NCI-H1092 treated with DMSO at 0.1 percent for 48 hours (cell line): Measurements from ENCODE around the gene CREB3L1.

ENCODE experiments used
- DNase-seq: peaks from one replicate; lab custom pipeline; 2025; lab: John Stamatoyannopoulos, UW

Gene CREB3L1

GRCh38 chr11:46346886-46347636 is 69.6 kb downstream of the CREB3L1 start, which contains the start of gene DGKZ:
DGKZ (plus strand) TSS chr11:46347463; CDS start chr11:46347660, 197 bp downstream.
- DNase-seq = peak; percentile 75

DNA sequence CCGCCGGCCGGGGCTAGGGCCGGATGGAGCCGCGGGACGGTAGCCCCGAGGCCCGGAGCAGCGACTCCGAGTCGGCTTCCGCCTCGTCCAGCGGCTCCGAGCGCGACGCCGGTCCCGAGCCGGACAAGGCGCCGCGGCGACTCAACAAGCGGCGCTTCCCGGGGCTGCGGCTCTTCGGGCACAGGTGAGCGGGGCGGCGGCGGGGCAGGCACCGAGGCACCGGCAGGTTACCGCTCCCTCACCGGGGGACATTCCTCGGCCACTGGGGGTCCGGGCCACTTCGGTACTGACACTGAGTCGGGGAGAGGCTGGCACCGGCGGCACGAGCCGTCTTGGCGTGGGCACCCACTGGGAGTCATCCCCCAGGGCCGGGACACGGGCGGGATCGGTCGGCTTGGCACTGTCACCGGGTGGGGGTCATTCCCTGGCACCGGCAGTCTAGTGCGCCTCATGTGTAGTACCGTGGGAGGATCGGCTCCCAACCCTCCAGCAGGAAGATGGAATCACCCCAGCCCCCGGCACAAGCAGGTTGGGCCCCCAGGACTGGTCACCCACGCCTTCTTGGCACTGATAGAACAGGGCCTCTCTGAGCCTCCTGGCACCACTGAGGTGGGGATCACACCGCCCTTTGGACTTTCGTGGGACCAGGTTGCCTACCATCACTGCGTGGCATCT is 70.3 kb downstream of the CREB3L1 start:
- DNase-seq = no peak

- no peak for DNase-seq
These were observed 71.3 kb downstream of the CREB3L1 start for GRCh38 chr11:46348566-46349401.

DNA sequence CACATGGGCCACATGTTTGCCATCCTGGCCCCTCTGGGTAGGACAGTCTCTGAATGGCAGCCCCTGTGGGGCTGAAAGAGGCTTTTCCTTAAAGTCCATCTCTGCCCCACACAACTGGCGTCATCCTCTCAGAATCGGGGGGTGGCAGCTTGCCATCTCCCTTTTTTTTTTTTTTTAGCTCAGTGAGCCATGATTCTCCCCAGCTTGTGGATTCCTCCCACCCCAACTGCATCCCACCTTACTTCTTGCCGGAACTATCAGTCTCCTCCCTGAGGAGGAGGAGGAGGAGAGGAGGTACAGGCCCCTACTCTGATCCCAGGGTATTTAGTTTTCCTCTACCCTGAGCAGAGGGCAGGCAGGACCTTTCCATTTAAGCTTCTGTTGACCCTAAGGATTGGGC is 73.2 kb downstream of the CREB3L1 start:
- DNase-seq = no peak

DNA sequence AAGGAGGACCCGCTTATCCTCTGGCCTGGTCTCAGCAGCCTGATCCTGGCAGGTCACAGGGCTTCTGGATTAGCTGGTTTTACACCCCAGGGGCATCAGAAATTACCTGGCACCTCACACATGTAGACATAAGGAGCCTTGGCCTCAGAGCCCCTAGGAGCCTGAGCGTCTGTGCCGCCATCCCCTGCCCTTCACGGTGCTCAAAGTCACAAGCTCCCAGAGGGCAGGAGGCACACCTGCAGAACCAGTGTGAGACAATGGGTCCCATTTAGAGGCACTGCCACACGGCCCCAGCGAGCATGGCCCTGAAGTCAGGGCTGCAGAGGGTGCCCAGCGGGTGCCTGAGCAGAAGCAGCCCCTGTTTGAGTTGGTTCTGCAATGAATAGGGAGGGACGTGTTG is 73.7 kb downstream of the CREB3L1 start:
- no peak for DNase-seq

- DNase-seq = no peak
These were observed 74.1 kb downstream of the CREB3L1 start for GRCh38 chr11:46351606-46352005.

DNA sequence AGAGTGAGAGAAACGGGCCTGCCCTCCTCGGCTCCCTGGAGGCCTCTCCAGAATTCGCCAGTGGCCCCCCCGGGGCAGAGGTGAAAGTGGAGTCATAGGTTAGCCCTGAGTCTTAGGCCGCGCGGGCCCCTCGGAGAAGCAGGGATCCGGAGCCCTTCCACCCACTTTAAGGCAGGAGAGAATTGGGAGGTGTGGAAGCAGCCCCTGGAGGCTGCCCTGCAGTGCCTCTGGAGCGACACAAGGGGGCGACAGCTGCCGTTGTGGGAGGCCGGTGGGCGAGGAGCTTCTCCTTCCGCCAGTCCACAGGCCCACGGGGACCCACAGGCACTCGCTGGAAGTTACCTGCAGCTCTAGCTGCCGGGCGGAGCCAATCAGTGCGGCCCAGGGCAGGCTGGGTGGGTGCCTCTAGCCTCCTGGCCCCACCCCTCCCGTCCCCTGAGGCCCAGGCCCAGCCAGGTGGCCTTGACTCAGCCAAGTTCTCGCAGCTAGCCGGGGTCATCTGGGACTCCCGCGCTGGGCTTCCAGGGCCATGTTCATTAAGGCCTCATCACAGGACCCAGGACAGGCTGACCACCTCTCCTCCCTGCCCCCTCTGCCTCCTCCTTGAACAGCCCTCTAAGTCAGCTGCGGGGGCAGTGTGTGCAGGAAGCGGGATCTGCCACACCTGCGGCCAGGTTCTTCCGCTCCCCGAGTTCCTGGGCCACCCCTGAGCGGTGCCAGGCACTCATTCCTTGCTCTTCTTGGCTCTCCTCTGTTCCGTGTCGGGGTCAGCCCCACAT is 74.8 kb downstream of the CREB3L1 start:
- DNase-seq = no peak

- DNase-seq = no peak
These were observed 76.2 kb downstream of the CREB3L1 start for GRCh38 chr11:46353698-46354097.

DNA sequence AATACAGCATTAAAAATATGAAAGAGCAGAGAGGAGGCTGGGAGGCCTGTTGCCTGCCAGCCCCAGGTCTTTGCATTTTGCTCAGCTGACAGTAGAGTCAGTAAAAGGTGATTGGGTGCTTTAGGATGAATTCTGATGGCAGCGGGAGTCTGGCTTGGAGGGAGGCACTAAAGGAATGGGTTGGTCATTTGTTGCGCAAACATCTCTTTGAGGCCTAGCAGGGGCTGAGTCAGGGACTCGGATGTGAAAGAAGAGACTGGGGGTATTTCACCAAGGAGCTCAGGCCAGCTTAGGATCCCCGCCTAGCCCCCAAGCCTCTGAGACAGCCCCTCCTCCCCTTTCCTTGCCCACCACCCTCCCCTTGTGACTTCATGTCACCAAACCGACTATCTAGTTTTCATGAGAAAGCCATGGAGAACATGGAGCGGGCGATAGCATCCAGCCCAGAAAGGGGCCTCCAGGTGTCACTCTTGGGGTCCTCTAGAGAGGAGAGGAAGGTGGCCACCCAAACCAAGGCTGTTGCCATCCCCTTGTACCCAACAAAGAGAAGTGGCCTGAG is 79.5 kb downstream of the CREB3L1 start:
- DNase-seq = no peak

- no peak for DNase-seq
These were observed 80.0 kb downstream of the CREB3L1 start for GRCh38 chr11:46357483-46357936.

- no peak for DNase-seq
These were observed 82.5 kb downstream of the CREB3L1 start for GRCh38 chr11:46359953-46360352.

DNA sequence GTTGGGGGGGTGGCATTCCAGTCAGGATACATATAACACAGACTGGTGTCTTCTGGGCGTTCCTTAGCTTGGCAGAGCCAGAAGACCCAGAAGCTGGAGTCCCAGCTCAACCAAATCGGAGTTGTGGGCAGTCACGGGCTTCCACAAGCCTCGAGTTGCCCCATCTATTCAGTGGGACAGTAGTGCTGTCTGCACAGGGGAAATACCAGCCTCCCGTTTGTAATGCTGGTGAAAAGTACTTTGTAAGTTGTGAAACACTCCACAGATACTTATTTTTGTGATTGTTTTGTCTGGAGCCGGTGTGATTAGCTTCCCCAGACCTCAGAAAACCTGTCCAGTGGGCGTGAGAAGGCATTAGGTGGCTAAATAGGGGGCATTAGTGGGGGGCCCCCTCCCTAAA is 83.4 kb downstream of the CREB3L1 start:
- no peak for DNase-seq

DNA sequence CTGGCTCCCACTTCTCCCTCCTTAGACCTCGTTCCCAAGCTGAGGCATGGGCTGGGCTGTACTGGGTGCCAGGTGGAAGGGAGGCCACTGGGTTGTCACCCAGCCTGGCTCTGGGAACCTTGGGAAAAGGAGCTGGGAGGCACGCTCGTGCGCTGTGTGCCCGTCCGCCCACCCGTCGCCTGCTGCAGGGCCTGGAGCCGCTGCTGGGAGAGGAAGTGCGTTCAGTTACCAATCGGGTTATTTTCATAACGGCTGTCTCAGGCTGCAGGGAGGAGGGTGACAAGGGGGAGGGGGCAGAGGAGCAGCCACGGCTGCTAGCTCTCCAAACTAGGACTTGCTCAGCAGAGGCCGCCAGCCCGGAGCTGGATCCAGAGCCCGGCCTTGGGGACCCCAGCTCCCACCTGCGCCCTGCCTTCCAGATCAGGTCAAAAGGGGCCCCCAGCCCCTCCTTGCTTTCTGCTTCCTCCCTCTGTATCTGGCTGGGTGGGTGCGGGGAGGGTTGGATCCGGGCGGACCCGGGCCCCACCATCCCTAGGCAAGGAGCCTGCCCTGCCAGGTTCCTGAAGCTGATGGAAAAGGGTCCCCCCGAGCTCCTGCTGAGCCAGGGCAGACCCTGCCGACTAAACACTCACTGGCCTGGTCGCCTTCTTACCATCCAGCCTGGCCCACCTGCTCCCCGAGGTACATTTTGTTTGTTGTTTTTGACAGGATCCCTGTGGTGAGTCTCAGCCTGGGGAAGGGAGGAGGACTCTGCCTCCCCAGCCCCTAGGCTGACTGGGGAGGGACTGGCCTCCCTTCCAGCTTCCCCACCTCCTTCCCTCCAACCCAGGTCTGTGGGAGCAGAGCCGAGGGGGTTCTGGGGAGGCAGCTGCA is 84.1 kb downstream of the CREB3L1 start:
- peak; percentile 22 for DNase-seq

DNA sequence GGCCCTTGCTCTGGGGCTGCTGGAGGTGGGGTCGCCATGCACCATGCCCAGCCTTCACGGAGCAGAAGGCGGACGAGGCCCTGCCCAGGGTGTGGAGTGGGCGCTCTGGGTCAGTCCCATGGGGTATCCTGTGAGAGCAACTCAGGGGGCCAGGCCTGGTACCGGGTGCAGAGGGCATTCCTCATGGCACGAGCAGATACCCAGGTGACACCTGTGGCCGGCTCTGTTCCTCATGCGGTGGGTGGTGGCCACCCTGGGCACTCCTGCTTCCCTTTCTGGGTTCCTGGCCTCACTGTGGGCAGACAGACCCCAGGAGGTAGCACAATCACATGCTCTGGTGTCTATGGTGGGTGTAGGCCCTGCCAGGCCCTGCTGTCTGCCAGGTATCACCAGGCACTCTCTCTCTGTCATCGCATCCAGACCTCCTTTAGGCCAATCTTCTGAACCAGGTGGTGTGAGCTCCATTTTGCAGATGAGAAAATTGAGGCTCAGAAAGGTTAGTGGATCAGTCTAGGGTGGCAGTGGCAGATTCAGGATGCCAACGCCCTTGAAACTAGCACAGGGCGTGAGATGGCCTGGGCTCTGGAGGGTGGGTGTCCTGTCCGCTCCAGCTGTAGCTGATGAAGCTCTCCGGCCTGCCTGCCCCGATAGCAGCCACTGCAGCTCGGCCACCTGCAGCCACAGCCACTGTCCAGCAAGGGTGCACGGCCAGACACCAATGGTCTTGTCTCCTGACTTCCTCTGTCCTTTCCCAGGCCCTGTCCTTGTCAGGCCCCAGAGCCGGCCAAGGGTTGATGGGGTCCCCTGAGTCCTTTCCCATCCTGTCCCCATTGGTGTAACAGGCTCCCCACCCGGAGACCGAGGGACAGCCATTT is 84.9 kb downstream of the CREB3L1 start:
- no peak for DNase-seq

DNA sequence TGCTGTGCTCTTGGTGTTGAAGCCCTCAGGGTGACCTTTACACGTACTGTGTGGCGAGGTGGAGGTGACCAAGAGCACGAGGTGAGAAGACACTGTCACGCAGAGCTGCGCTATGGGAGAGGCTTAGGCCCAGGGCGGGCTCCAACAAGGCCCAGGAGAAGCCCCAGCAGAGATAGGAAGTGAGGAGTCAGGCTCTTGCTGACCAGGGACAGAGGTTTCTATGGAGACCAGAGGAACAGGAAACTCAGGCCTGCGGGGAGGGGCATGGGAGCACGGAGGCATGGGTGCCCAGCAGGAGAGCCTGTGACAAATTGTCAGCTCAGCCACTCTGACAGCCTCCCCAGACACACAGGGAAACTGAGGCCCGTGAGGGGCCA is 85.6 kb downstream of the CREB3L1 start:
- no peak for DNase-seq

DNA sequence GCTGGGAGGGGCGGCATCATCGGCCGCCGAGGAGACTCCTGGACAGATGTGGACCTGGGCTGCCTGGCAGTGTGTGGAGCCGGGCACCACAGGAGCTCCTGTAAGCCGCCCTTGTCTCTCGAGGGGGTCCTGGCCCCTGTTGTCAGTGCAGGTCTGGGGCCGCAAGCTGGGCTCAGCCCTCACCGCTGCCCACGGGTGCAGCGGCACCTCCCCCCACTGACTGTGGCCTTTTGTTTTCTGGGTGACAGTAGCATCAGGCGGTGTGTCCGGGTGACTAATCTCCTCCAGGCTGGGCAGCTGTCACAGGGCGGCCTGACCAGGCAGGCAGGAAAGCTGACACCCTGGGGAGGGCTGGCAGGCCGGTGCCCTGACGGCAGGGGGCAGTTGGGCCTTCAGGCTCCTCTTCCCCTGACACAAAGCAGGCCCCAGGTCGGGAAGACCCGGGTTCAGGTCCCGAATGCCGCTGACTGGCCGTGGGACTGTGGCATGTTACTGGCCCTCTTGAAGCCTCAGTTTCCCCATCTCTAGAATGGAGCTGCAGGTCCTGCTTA is 86.1 kb downstream of the CREB3L1 start:
- no peak for DNase-seq

- no peak for DNase-seq
These were observed 86.6 kb downstream of the CREB3L1 start for GRCh38 chr11:46364056-46364455.

- no peak for DNase-seq
These were observed 87.3 kb downstream of the CREB3L1 start for GRCh38 chr11:46364791-46365190.

DNA sequence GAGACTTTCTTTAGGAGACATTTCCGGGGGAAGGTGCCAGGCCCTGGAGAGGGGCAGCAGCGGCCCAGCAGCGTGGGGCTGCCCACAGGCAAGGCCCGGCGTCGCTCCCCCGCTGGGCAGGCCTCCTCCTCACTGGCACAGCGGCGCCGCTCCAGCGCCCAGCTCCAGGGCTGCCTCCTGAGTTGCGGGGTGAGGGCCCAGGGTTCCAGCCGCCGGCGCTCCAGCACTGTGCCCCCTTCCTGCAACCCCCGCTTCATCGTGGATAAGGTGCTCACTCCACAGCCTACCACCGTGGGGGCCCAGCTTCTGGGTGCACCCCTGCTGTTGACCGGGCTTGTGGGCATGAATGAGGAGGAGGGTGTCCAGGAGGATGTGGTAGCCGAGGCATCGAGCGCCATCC is 88.8 kb downstream of the CREB3L1 start:
- no peak for DNase-seq
